Motor neuron (in vitro differentiated cells): Measurements from ENCODE around the gene NUP85. TPM values are rescaled to one million over a fixed set of nuclear protein-coding genes. Genes with fewer than 3 reads are reported as not detected.
A peak's percentile ranks its signal among the peaks of the same experiment; 100 is the strongest.
"Not testable (repeated sequence)": the region's sequence is repeated elsewhere in the genome, so short reads cannot be mapped to it uniquely, and the experiment has no call there.

Experiments
- ATAC-seq, 8 experiments: fragments of 200-7000 bp; cut with Tn5 transposase; replicated peaks in 6 of 8; 2 replicates each; pipeline ENCODE4 v1.8.0; 2021; ENCODE audit warnings: mild to moderate bottlenecking in 8 of 8, moderate library complexity in 8 of 8
- H3K27ac ChIP-seq, 2 donors: fragments of 250-450 bp; sonication (Bioruptor Pico); 2 replicates each; pipeline ENCODE4 v1.9.0; 2021; ENCODE audit warnings: antibody characterized with exemption in 2 of 2, mild to moderate bottlenecking in 2 of 2, moderate library complexity in 1 of 2
- H3K4me1 ChIP-seq, 2 donors: fragments of 250-450 bp; sonication (Bioruptor Pico); replicated peaks in 1 of 2; 2 replicates each; pipeline ENCODE4 v1.6.1; 2021; ENCODE audit warnings: antibody characterized with exemption in 2 of 2, mild to moderate bottlenecking in 2 of 2, moderate library complexity in 1 of 2
- H3K4me3 ChIP-seq, 5 donors: fragments of 250-450 bp; sonication (Bioruptor Pico); 2 replicates each; pipeline ENCODE4 v1.9.0; 2021; ENCODE audit warnings: antibody characterized with exemption in 5 of 5, mild to moderate bottlenecking in 5 of 5, moderate library complexity in 4 of 5
- WGBS, 10 experiments: fragments of 450-650 bp; shearing (Covaris generic); methylation state at CpG; one replicate each; pipeline ENCODE4 v1.0.0; 2022; 5-methylcytosine and 5-hydroxymethylcytosine counted together
- in situ Hi-C, 9 experiments: fragments of 400-800 bp; cut with MboI; loops; one replicate each; pipeline ENCODE4 v1.15.0; 2021; ENCODE audit warnings: low sequenced_read_pairs in 9 of 9, low pct_unique_long_range_greater_than_20kb in 2 of 9; ENCODE audit not compliant: unreplicated experiment in 9 of 9
- total RNA-seq, 8 experiments: library from RNA; unstranded; fragments of 300-600 nt; gene quantifications; 2 replicates each; pipeline versions ENCODE4 v1.2.3 to v1.2.4, GENCODE V29; 2022

Gene NUP85, protein sequence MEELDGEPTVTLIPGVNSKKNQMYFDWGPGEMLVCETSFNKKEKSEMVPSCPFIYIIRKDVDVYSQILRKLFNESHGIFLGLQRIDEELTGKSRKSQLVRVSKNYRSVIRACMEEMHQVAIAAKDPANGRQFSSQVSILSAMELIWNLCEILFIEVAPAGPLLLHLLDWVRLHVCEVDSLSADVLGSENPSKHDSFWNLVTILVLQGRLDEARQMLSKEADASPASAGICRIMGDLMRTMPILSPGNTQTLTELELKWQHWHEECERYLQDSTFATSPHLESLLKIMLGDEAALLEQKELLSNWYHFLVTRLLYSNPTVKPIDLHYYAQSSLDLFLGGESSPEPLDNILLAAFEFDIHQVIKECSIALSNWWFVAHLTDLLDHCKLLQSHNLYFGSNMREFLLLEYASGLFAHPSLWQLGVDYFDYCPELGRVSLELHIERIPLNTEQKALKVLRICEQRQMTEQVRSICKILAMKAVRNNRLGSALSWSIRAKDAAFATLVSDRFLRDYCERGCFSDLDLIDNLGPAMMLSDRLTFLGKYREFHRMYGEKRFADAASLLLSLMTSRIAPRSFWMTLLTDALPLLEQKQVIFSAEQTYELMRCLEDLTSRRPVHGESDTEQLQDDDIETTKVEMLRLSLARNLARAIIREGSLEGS
- total RNA-seq = 10 to 100 TPM; 16.0 to 69.3 (median 21.0) TPM

DNA sequence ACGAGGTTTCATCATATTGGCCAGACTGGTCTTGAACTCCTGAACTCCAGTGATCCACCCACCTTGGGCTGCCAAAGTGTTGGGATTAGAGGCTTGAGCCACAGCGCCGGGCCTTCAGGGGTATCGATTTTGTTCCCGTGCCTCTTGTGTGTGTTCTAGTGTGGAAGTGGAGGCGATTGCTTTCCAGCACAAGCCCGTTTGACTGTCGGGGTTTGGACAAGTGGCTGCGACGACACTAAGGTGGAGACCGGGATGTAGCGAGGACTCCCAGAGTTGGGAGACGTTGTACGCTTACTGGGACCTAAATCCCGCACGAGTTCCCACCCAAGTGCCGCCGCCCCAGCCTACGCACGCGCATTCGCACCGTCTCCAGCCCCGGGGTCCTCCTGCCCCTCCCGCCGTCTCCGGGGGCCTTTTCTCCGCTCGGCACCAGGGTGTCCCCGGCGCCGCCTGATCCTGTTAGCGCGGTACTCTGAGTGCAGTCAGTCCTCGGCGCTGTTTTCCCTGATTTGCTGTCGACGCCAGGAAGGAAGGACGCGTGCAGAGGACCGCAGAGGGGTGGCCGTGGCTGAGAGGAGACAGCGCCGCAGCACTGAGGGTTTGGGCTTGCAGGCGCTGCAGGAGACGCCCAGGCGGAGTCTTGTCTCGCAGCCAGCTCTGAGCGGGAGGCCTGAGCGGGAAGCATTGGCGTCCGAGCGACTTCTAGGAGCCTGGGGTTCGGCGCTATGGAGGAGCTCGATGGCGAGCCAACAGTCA lies at the start of gene NUP85:
Gene NUP85 (plus strand): TSS at position 643 of the 756 bp plus-strand sequence. CDS start 83 bp downstream, at position 726.
- in situ Hi-C loops = no loop called here
- whole genome bisulfite sequencing, 10 experiments = 0% methylated on average over 2 to 14 of the region's 57 CpGs; no CpG with 5 or more reads in 3 of the 10 experiments

DNA sequence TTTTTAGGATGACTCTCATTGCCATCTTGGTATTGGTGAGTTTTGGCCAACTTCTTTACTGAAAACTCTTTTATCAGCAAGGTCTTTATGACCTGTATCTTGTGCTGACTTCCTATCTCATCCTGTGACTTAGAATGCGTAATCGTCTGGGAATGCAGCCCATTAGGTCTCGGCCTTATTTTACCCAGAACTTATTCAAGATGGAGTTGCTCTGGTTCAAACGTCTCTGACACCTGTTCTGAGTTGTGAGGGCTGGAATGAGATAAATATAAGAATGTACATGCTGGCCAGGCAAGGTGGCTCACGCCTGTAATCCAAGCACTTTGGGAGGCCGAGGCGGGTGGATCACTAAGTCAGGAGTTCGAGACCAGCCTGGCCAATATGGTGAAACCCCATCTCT lies 47.0 kb upstream of the NUP85 start:
- H3K4me3 ChIP-seq, ATAC-seq, in situ Hi-C loops, H3K27ac ChIP-seq, H3K4me1 ChIP-seq: not testable (repeated sequence)
- WGBS, 10 experiments = 78 to 100% (median 95%) methylated on average over 1 to 7 of the region's 8 CpGs; no CpG with 5 or more reads in 2 of the 10 experiments

More for the DNA sequence above, at the start of gene NUP85:
- peaks cover 6 to 11% of the 10 kb centered on the region in 2 donors for H3K4me1 ChIP-seq
- H3K27ac ChIP-seq = peak within 1 kb of the TSS; percentile 99 to 100
- peak within 1 kb of the TSS; percentile 57 to 92 (median 85) for H3K4me3 ChIP-seq
- ATAC-seq = peak; percentile 84 to 93 (median 88)

DNA sequence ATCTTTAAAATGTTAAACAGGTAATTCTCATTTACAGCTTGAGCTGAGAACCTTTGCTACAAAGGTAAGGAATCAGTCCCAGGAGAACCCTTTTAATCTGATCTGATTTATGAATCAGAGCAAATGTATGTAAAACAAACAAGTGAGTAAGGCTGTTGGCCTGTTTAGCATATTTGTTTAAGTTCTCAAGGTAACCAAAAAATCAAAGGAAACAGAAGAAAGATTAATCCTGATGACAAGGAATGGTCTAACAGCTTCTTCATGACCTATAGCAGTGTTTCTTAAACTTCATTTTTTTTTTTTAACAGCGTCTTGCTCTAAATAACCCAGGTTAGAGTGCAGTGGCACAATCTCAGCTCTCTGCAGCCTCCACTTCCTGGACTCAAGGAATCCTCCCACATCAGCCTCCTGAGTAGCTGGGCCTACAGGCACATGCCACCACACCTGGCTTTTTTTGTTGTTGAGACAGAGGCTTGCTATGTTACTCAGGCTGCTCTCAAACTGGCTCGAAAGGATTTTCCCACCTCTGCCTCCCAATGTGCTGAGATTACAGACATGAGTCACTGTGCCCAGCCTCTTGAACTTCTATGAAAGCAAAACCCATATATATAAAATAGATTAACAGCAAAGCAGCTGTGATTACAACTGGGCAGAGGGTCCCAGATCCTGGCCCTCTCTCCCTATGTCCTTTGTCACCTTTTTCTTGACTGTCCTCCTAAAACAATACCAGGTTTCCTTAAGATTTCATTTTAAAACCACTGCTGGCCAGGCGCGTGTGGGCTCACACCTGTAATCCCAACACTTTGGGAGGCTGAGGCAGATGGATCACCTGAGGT lies 46.1 kb upstream of the NUP85 start:
- H3K4me1 ChIP-seq = peaks cover 4 to 6% of the 10 kb centered on the region in 2 donors
- H3K4me3 ChIP-seq = no peak overlapping the region
- H3K27ac ChIP-seq = no peak overlapping the region
- in situ Hi-C loops = no loop called here
- ATAC-seq = no peak
- 80 to 100% (median 92%) methylated on average over 1 to 4 of the region's 4 CpGs; no CpG with 5 or more reads in 2 of the 10 experiments for WGBS, 10 experiments

DNA sequence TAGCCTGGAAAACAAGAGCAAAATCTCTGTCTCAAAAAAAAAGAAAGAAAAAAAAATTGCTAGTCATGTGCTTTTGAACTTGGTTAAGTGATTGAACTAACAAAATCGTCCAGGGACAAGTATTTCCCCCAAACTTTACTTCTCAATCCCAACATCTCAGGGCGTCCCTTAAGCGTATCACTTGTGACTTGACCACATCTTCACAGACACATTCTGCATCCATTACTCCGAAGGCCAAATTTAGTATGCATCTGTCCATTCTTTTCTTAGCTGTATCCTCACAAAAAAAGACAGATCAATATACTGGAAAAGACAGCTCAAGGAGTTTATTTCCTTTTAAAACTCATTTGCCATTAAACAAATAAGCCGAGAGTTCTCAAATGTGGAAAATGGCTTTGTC lies 45.3 kb upstream of the NUP85 start:
- no peak for ATAC-seq
- 67 to 100% (median 84%) methylated on average over 1 to 5 of the region's 5 CpGs for WGBS, 10 experiments
- Histone ChIP-seq H3K4me3 (no peak overlapping the region), H3K4me1 (peaks cover 0 to 1% of the 10 kb centered on the region in 2 donors), H3K27ac (no peak overlapping the region)
- in situ Hi-C loops = no loop called here

DNA sequence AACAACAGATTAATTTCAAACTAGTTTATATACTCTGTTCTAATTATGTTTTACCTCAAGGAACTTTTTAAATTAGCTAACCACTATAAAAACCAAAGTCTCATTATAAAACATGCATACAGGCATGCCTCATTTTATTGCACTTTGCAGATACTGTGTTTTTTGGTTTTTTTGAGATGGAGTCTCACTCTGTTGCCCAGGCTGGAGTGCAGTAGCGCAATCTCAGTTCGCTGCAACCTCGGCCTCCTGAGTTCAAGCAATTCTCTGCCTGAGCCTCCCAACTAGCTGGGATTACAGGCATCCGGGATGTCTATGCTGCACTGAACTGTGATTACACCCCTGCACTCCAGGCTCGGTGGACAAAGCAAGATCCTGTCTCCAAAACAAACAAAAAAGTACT lies 42.4 kb upstream of the NUP85 start:
- WGBS, 10 experiments = 86 to 100% (median 92%) methylated on average over 1 to 5 of the region's 5 CpGs; no CpG with 5 or more reads in 2 of the 10 experiments
- no peak for ATAC-seq
- H3K27ac ChIP-seq = no peak overlapping the region
- H3K4me3 ChIP-seq = no peak overlapping the region
- in situ Hi-C loops = no loop called here
- H3K4me1 ChIP-seq = no peaks in the 10 kb centered on the region

DNA sequence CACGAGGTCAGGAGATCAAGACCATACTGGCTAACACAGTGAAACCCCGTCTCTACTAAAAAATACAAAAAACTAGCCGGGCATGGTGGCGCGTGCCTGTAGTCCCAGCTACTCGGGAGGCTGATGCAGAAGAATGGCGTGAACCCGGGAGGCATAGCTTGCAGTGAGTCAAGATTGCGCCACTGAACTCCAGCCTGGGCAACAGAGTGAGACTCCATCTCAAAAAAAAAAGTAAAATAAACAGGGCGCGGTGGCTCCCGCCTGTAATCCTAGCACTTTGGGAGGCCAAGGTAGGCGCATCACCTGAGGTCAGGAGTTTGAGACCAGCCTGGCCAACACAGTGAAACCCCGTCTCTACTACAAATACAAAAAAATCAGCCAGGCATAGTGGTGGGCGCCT lies 40.9 kb upstream of the NUP85 start:
- 94 to 100% (median 100%) methylated on average over 1 to 7 of the region's 15 CpGs; no CpG with 5 or more reads in 5 of the 10 experiments for WGBS, 10 experiments
- in situ Hi-C loops, ATAC-seq, H3K4me1 ChIP-seq, H3K4me3 ChIP-seq, H3K27ac ChIP-seq: not testable (repeated sequence)

DNA sequence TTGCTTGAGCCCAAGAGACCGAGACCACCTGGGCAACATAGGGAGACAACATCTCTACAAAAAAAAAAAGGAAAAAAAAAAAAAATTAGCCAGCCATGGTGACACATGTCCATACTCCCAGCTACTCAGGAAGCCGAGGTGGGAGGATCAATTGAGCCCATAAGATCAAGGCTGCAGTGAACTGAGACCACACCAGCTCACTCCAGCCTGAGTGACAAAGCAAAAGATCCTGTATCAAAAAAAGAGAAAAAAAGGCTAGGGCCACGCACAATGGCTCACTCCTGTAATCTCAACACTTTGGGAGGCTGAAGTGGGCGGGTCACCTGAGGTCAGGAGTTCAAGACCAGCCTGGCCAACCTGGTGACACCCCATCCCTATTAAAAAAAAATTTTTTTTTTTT lies 36.5 kb upstream of the NUP85 start:
- Histone ChIP-seq H3K4me3 (no peak overlapping the region), H3K4me1 (no peaks in the 10 kb centered on the region), H3K27ac (no peak overlapping the region)
- 72 to 100% (median 92%) methylated on average over 1 to 4 of the region's 4 CpGs for WGBS, 10 experiments
- in situ Hi-C loops = no loop called here
- no peak for ATAC-seq

DNA sequence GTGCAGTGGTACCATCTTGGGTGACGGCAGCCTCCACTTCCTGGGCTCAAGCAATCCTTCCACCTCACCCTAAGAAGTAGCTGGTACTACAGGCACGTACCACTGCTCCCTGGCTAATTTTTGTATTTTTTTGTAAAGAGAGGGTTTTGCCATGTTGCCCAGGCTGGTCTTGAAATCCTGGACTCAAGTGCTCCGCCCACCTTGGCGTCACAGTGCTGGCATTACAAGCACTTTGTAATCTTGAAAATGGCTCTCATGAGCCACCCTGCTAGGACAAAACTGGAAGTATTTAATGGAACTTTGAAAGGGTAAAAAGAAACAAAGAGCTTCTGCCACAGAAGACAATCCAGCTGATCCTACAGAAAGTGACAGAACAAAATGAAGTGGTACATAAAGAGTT lies 32.0 kb upstream of the NUP85 start:
- H3K27ac ChIP-seq = no peak overlapping the region
- no peak for ATAC-seq
- no peak overlapping the region for H3K4me3 ChIP-seq
- in situ Hi-C loops = no loop called here
- WGBS, 10 experiments = 79 to 100% (median 85%) methylated on average over 1 to 4 of the region's 4 CpGs; no CpG with 5 or more reads in 2 of the 10 experiments
- H3K4me1 ChIP-seq = no peaks in the 10 kb centered on the region

DNA sequence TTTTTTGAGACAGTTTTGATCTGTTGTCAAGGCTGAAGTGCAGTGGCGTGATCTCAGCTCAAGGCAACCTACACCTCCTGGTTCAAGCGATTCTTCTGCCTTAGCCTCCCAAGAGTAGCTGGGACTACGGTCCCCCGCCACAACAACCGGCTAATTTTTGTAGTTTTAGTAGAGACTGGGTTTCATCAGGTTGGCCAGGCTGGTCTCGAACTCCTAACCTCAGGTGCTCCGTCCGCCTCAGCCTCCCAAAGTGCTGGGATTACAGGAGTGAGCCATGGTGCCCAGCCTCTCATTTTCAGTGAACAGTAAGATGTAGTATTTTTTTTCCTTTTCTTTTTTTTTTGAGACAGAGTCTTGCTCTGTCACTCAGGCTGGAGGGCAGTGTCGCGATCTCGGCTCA lies 30.5 kb upstream of the NUP85 start:
- in situ Hi-C loops = no loop called here
- no peak overlapping the region for H3K27ac ChIP-seq
- H3K4me3 ChIP-seq = no peak overlapping the region
- H3K4me1 ChIP-seq = no peaks in the 10 kb centered on the region
- WGBS, 10 experiments = 93 to 100% (median 98%) methylated on average over 1 to 11 of the region's 11 CpGs; no CpG with 5 or more reads in 5 of the 10 experiments
- no peak for ATAC-seq

DNA sequence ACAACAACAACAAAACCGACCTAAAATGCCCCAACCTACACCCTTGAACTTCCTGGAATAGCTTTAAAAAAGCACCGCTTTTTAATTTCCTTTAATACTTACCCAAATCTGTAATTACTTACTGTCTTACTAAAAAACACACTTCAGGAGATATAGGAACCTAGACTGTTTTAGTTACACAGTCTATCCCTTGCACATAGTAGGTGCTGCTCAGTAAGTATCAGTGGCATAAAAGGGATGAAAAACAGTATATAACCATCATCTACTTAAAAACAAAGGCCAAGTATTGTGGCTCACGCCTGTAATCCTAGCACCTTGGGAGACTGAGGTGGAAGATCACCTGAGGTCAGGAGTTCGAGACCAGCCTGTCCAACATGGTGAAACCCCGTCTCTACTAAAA lies 28.9 kb upstream of the NUP85 start:
- Histone ChIP-seq H3K4me3 (no peak overlapping the region), H3K27ac (no peak overlapping the region), H3K4me1 (peaks cover 6 to 11% of the 10 kb centered on the region in 2 donors)
- WGBS, 10 experiments = 83 to 100% (median 93%) methylated on average over 1 to 5 of the region's 5 CpGs
- in situ Hi-C loops = no loop called here
- ATAC-seq = no peak

DNA sequence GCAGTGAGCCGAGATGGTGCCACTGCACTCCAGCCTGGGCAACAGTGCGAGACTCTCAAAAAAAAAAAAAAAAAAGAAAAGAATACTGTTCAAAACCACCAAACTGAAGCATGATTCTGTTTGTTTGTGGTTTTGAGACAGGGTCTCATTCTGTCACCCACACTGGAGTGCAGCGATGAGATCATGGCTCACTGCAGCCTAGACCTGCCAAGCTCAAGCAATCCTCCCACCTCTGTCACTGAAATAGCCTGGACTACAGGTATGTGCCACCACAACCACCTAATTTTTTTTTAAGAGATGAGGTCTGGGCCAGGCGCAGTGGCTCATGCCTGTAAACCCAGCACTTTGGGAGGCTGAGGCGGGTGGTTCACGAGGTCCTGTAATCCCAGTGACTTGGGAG lies 27.0 kb upstream of the NUP85 start:
- no peak for ATAC-seq
- in situ Hi-C loops = no loop called here
- no peak overlapping the region for H3K27ac ChIP-seq
- peaks cover 9 to 14% of the 10 kb centered on the region in 2 donors for H3K4me1 ChIP-seq
- 98 to 100% (median 100%) methylated on average over 1 to 6 of the region's 6 CpGs; no CpG with 5 or more reads in 5 of the 10 experiments for WGBS, 10 experiments
- no peak overlapping the region for H3K4me3 ChIP-seq

DNA sequence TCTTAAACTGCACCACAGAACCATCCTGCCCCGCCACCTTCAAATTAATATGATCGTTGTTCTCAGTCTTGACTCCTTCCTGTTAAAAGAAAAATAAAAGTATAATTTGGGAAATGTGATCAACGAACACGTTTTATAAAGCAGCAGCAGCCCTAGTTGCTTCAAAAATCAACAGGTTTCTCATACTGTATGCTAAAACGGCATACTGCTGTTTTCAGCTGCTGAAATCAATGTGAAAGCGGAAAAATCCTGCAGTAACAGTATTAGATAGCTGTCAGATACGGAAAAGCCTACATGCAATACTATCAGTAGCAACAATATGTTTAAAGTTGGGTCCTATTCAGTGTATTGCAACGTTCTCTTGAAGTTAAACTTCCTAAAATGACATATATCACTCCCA lies 24.4 kb upstream of the NUP85 start:
- H3K4me1 ChIP-seq = peaks cover 12 to 17% of the 10 kb centered on the region in 2 donors
- in situ Hi-C loops = no loop called here
- H3K4me3 ChIP-seq = peak overlapping the region; percentile 74 to 100 (median 91)
- ATAC-seq = no peak
- WGBS, 10 experiments = 0 to 45% (median 8%) methylated on average over 1 to 7 of the region's 8 CpGs
- H3K27ac ChIP-seq = no peak overlapping the region
